Neural progenitor cell (in vitro differentiated cells): ENCODE measurements around the gene TRIM14. TPM values are rescaled to one million over a fixed set of nuclear protein-coding genes. Genes with fewer than 3 reads are reported as not detected.
"Not testable (repeated sequence)": the region's sequence is repeated elsewhere in the genome, so short reads cannot be mapped to it uniquely, and the experiment has no call there.

ENCODE experiments used
- DNase-seq: peaks from one replicate; pipeline ENCODE4 v3.0.0-alpha.2; 2016; ENCODE audit warnings: low spot score
- H2AFZ ChIP-seq: fragments of 200-600 bp; sonication (generic); replicated peaks from 2 replicates; pipeline ENCODE4 v1.6.1; 2016; ENCODE audit warnings: antibody characterized with exemption
- H3F3A ChIP-seq: fragments of 200-600 bp; sonication (generic); 2 replicates; pipeline ENCODE4 v1.6.1; 2016; ENCODE audit warnings: antibody characterized with exemption, low read depth
- H3K27ac ChIP-seq: fragments of 200-600 bp; sonication (generic); 2 replicates; pipeline ENCODE4 v1.5.1; 2016; ENCODE audit warnings: mild to moderate bottlenecking
- H3K27me3 ChIP-seq: fragments of 200-600 bp; sonication (generic); 2 replicates; pipeline ENCODE4 v1.6.1; 2016; ENCODE audit warnings: mild to moderate bottlenecking, moderate library complexity
- H3K36me3 ChIP-seq: fragments of 200-600 bp; sonication (generic); 2 replicates; pipeline ENCODE4 v1.5.1; 2016
- H3K4me1 ChIP-seq: fragments of 200-600 bp; sonication (generic); 2 replicates; pipeline ENCODE4 v1.6.1; 2016; ENCODE audit warnings: mixed run types
- H3K4me2 ChIP-seq: fragments of 200-600 bp; sonication (generic); 2 replicates; pipeline ENCODE4 v1.6.1; 2016
- H3K4me3 ChIP-seq: fragments of 200-600 bp; sonication (generic); 2 replicates; pipeline ENCODE4 v1.5.1; 2016
- H3K79me2 ChIP-seq: fragments of 200-600 bp; sonication (generic); 2 replicates; pipeline ENCODE4 v1.6.1; 2016; ENCODE audit warnings: low read depth
- H3K9ac ChIP-seq: fragments of 200-600 bp; sonication (generic); 2 replicates; pipeline ENCODE4 v1.6.1; 2016
- H3K9me3 ChIP-seq: fragments of 200-600 bp; sonication (generic); 2 replicates; pipeline ENCODE4 v1.5.1; 2016; ENCODE audit warnings: low read depth
- H4K20me1 ChIP-seq: fragments of 200-600 bp; sonication (generic); 2 replicates; pipeline ENCODE4 v1.6.1; 2016; ENCODE audit warnings: low read depth
- H3K27ac Mint-ChIP-seq: 3 replicates; pipeline ENCODE4 v1.8.0; 2021; ENCODE audit warnings: mixed read lengths
- H3K27me3 Mint-ChIP-seq: 2 replicates; pipeline ENCODE4 v1.8.0; 2022; ENCODE audit warnings: low read depth, mild to moderate bottlenecking, inconsistent platforms, moderate library complexity, mixed read lengths; ENCODE audit not compliant: insufficient read depth
- H3K36me3 Mint-ChIP-seq: 3 replicates; pipeline ENCODE4 v1.8.0; 2021; ENCODE audit warnings: mixed read lengths
- H3K4me1 Mint-ChIP-seq: 3 replicates; pipeline ENCODE4 v1.8.0; 2021; ENCODE audit warnings: mixed read lengths
- H3K4me3 Mint-ChIP-seq: 3 replicates; pipeline ENCODE4 v1.8.0; 2021; ENCODE audit warnings: mild to moderate bottlenecking, moderate library complexity, mixed read lengths
- H3K9me3 Mint-ChIP-seq: 3 replicates; pipeline ENCODE4 v1.8.0; 2020; ENCODE audit warnings: mixed read lengths
- CTCF ChIP-seq: fragments of 200-600 bp; sonication (generic); IDR thresholded peaks from 2 replicates; pipeline ENCODE4 v1.5.1; 2017; ENCODE audit warnings: antibody characterized with exemption, mild to moderate bottlenecking
- EZH2 ChIP-seq: fragments of 200-600 bp; sonication (generic); IDR thresholded peaks from 2 replicates; pipeline ENCODE4 v1.6.1; 2017; ENCODE audit warnings: antibody characterized with exemption, mild to moderate bottlenecking, moderate library complexity
- EZH2phosphoT487 ChIP-seq: fragments of 200-600 bp; sonication (generic); IDR thresholded peaks from 2 replicates; pipeline ENCODE4 v1.6.1; 2017; ENCODE audit warnings: antibody characterized with exemption
- total RNA-seq: library from RNA; depleted of rRNA; stranded (reverse); fragments of >200 nt; gene quantifications from 2 replicates; pipeline ENCODE4 v1.2.3, GENCODE V29; 2015; ENCODE audit warnings: low replicate concordance

Gene TRIM14
- total RNA-seq, 1 donor from 2014 or later: 0.17 TPM

GRCh38 chr9:98132806-98133631 lies 14.0 kb upstream of the TRIM14 start:
- Mint-ChIP-seq H3K4me3 (no peak overlapping the region), H3K4me1 (peaks cover 16% of the 10 kb centered on the region), H3K27ac (no peak overlapping the region), H3K27me3 (peaks cover 11% of the 10 kb centered on the region), H3K9me3 (no peaks in the 10 kb centered on the region), H3K36me3 (no peaks in the 10 kb centered on the region)
- no peak overlapping the region for H3K9ac ChIP-seq
- H3K27me3 ChIP-seq: no peaks in the 10 kb centered on the region
- H3K9me3 ChIP-seq: no peaks in the 10 kb centered on the region
- H3K4me3 ChIP-seq: no peak overlapping the region
- peaks cover 4% of the 10 kb centered on the region for H3F3A ChIP-seq
- H3K27ac ChIP-seq: no peak overlapping the region
- H4K20me1 ChIP-seq: peaks cover 9% of the 10 kb centered on the region
- H2AFZ ChIP-seq: no peak overlapping the region
- peaks cover 14% of the 10 kb centered on the region for H3K4me1 ChIP-seq
- TF ChIP-seq EZH2: no peak
- TF ChIP-seq EZH2phosphoT487: peak; percentile 31
- peak; percentile 14 for TF ChIP-seq CTCF
- peak overlapping the region; percentile 50 for H3K4me2 ChIP-seq
- H3K79me2 ChIP-seq: no peaks in the 10 kb centered on the region
- no peaks in the 10 kb centered on the region for H3K36me3 ChIP-seq
- DNase-seq: peak; percentile 77

- TF ChIP-seq EZH2: no peak
- no peak for TF ChIP-seq EZH2phosphoT487
- no peak for TF ChIP-seq CTCF
- H3K36me3 ChIP-seq: no peaks in the 10 kb centered on the region
- Mint-ChIP-seq H3K9me3 (no peaks in the 10 kb centered on the region), H3K27me3 (peaks cover 7% of the 10 kb centered on the region), H3K27ac (no peak overlapping the region), H3K4me3 (no peak overlapping the region), H3K4me1 (peaks cover 16% of the 10 kb centered on the region), H3K36me3 (no peaks in the 10 kb centered on the region)
- no peak overlapping the region for H3K27ac ChIP-seq
- H4K20me1 ChIP-seq: peaks cover 9% of the 10 kb centered on the region
- no peak overlapping the region for H3K4me2 ChIP-seq
- no peaks in the 10 kb centered on the region for H3K9me3 ChIP-seq
- no peak overlapping the region for H3K4me3 ChIP-seq
- no peak overlapping the region for H3K9ac ChIP-seq
- DNase-seq: no peak
- H3F3A ChIP-seq: peaks cover 4% of the 10 kb centered on the region
- no peaks in the 10 kb centered on the region for H3K79me2 ChIP-seq
- H3K4me1 ChIP-seq: peaks cover 14% of the 10 kb centered on the region
- H3K27me3 ChIP-seq: no peaks in the 10 kb centered on the region
- no peak overlapping the region for H2AFZ ChIP-seq
Measured at GRCh38 chr9:98132158-98132557, 13.1 kb upstream of the TRIM14 start.

- Histone ChIP-seq H3K4me3 (no peak overlapping the region), H3K79me2 (no peaks in the 10 kb centered on the region), H3K4me1 (peaks cover 14% of the 10 kb centered on the region), H3K9me3 (no peaks in the 10 kb centered on the region), H2AFZ (no peak overlapping the region), H4K20me1 (peaks cover 9% of the 10 kb centered on the region), H3K9ac (no peak overlapping the region), H3F3A (peaks cover 4% of the 10 kb centered on the region), H3K36me3 (no peaks in the 10 kb centered on the region), H3K27ac (no peak overlapping the region), H3K27me3 (no peaks in the 10 kb centered on the region), H3K4me2 (no peak overlapping the region)
- no peak overlapping the region for H3K27ac Mint-ChIP-seq
- H3K27me3 Mint-ChIP-seq: peaks cover 11% of the 10 kb centered on the region
- H3K9me3 Mint-ChIP-seq: no peaks in the 10 kb centered on the region
- TF ChIP-seq EZH2phosphoT487: no peak
- TF ChIP-seq CTCF: no peak
- TF ChIP-seq EZH2: no peak
- no peak overlapping the region for H3K4me3 Mint-ChIP-seq
- H3K36me3 Mint-ChIP-seq: no peaks in the 10 kb centered on the region
- H3K4me1 Mint-ChIP-seq: peaks cover 16% of the 10 kb centered on the region
- DNase-seq: no peak
Measured at GRCh38 chr9:98130576-98131228, 11.7 kb upstream of the TRIM14 start.

- H3K36me3 Mint-ChIP-seq, H3K4me3 ChIP-seq, H3K9me3 Mint-ChIP-seq, H3K79me2 ChIP-seq, H3K9ac ChIP-seq, H3K27ac Mint-ChIP-seq, H3F3A ChIP-seq, H3K36me3 ChIP-seq, H2AFZ ChIP-seq, H3K4me3 Mint-ChIP-seq, H4K20me1 ChIP-seq, DNase-seq, H3K9me3 ChIP-seq, H3K4me2 ChIP-seq, H3K27ac ChIP-seq, H3K27me3 ChIP-seq: not testable (repeated sequence)
- Mint-ChIP-seq H3K27me3 (peaks cover 11% of the 10 kb centered on the region), H3K4me1 (peaks cover 16% of the 10 kb centered on the region)
- H3K4me1 ChIP-seq: peaks cover 14% of the 10 kb centered on the region
Measured at GRCh38 chr9:98130060-98130459, 11.0 kb upstream of the TRIM14 start.
